HCT116 (cell line): ENCODE data around the gene RALGAPA1. TPM values are rescaled to one million over a fixed set of nuclear protein-coding genes. Genes with fewer than 3 reads are reported as not detected.

Source experiments
- total RNA-seq: library from RNA; stranded (reverse); gene quantifications from one replicate; pipeline ENCODE4 v1.2.1, GENCODE V29; 2021; ENCODE audit not compliant: unreplicated experiment

Gene RALGAPA1
- total RNA-seq, 1 experiment from 2014 or later = 29.3 TPM

Other genes with a start within 250 kb of the RALGAPA1 start
- gene BRMS1L, start 17.0 kb upstream of the RALGAPA1 start, total RNA-seq = 6.2 TPM